H9 (cell line): ENCODE results near the gene OTOS. TPM values are rescaled to one million over a fixed set of nuclear protein-coding genes. Genes with fewer than 3 reads are reported as not detected.

Experiments
- DNase-seq: peaks from one replicate; pipeline ENCODE4 v3.0.0-alpha.2; 2017
- H2AFZ ChIP-seq: one replicate; pipeline ENCODE4 v1.6.1; 2013; ENCODE audit warnings: mild to moderate bottlenecking, low read length, control low read depth, moderate library complexity
- H2AK5ac ChIP-seq: 2 replicates; pipeline ENCODE4 v1.6.1; 2013; ENCODE audit warnings: low read length, control low read depth, mixed read lengths; ENCODE audit not compliant: insufficient read length
- H2BK120ac ChIP-seq: one replicate; pipeline ENCODE4 v1.6.1; 2013; ENCODE audit warnings: low read depth, mild to moderate bottlenecking, low read length, control low read depth, inconsistent platforms; ENCODE audit not compliant: poor library complexity, severe bottlenecking
- H2BK12ac ChIP-seq: 2 replicates; pipeline ENCODE4 v1.6.1; 2013; ENCODE audit warnings: low read length, control low read depth, mixed read lengths, low read depth; ENCODE audit not compliant: insufficient read length
- H2BK15ac ChIP-seq: 2 replicates; pipeline ENCODE4 v1.6.1; 2013; ENCODE audit warnings: low read depth, low read length, control low read depth
- H2BK20ac ChIP-seq: one replicate; pipeline ENCODE4 v1.6.1; 2013; ENCODE audit warnings: low read depth, mild to moderate bottlenecking, low read length, control low read depth, inconsistent platforms; ENCODE audit not compliant: poor library complexity, severe bottlenecking
- H2BK5ac ChIP-seq: 2 replicates; pipeline ENCODE4 v1.6.1; 2013; ENCODE audit warnings: low read length, control low read depth, mixed read lengths; ENCODE audit not compliant: insufficient read length
- H3K14ac ChIP-seq: 2 replicates; pipeline ENCODE4 v1.6.1; 2013; ENCODE audit warnings: low read length, control low read depth; ENCODE audit not compliant: insufficient read depth
- H3K18ac ChIP-seq: 2 replicates; pipeline ENCODE4 v1.6.1; 2013; ENCODE audit warnings: low read depth, mild to moderate bottlenecking, mixed read lengths, low read length, control low read depth; ENCODE audit not compliant: insufficient read length
- H3K23ac ChIP-seq: 2 replicates; pipeline ENCODE4 v1.6.1; 2013; ENCODE audit warnings: low read length, control low read depth, mixed read lengths, low read depth; ENCODE audit not compliant: insufficient read length
- H3K23me2 ChIP-seq: 2 replicates; pipeline ENCODE4 v1.6.1; 2013; ENCODE audit warnings: low read depth, mild to moderate bottlenecking, mixed read lengths, low read length, control low read depth; ENCODE audit not compliant: insufficient read length, poor library complexity, severe bottlenecking
- H3K27ac ChIP-seq: 2 replicates; pipeline ENCODE4 v1.5.1; 2013; ENCODE audit warnings: low read length, control low read depth, mixed read lengths, low read depth; ENCODE audit not compliant: insufficient read length
- H3K27me3 ChIP-seq: 2 replicates; pipeline ENCODE4 v1.6.1; 2013; ENCODE audit warnings: low read length, control low read depth, inconsistent platforms; ENCODE audit not compliant: insufficient read depth
- H3K4ac ChIP-seq: 2 replicates; pipeline ENCODE4 v1.6.1; 2013; ENCODE audit warnings: low read depth, mild to moderate bottlenecking, control low read depth, inconsistent platforms, low read length, moderate library complexity
- H3K4me1 ChIP-seq: 2 replicates; pipeline ENCODE4 v1.6.1; 2013; ENCODE audit warnings: low read length, control low read depth, inconsistent platforms; ENCODE audit not compliant: insufficient read depth
- H3K4me2 ChIP-seq: 2 replicates; pipeline ENCODE4 v1.6.1; 2013; ENCODE audit warnings: low read length, control low read depth, mixed read lengths; ENCODE audit not compliant: insufficient read length, insufficient read depth
- H3K56ac ChIP-seq: 2 replicates; pipeline ENCODE4 v1.6.1; 2013; ENCODE audit warnings: low read depth, mild to moderate bottlenecking, mixed read lengths, low read length, control low read depth; ENCODE audit not compliant: insufficient read length
- H3K79me1 ChIP-seq: 2 replicates; pipeline ENCODE4 v1.6.1; 2013; ENCODE audit warnings: low read depth, mild to moderate bottlenecking, moderate library complexity, low read length, control low read depth, inconsistent platforms; ENCODE audit not compliant: insufficient read depth, poor library complexity, severe bottlenecking
- H3K79me2 ChIP-seq: 2 replicates; pipeline ENCODE4 v1.6.1; 2013; ENCODE audit warnings: low read length, control low read depth, inconsistent platforms; ENCODE audit not compliant: insufficient read depth
- H3K9ac ChIP-seq: 2 replicates; pipeline ENCODE4 v1.6.1; 2013; ENCODE audit warnings: low read length, control low read depth, mixed read lengths; ENCODE audit not compliant: insufficient read length; ENCODE audit errors: extremely low read depth
- H3K9me3 ChIP-seq: one replicate; pipeline ENCODE4 v1.6.1; 2013; ENCODE audit warnings: low read depth, low read length, inconsistent platforms; ENCODE audit not compliant: control insufficient read depth
- H3T11ph ChIP-seq: one replicate; pipeline ENCODE4 v1.6.1; 2013; ENCODE audit warnings: mild to moderate bottlenecking, low read length, control low read depth, inconsistent platforms
- H4K20me1 ChIP-seq: one replicate; pipeline ENCODE4 v1.6.1; 2013; ENCODE audit not compliant: control insufficient read depth, insufficient read length, insufficient read depth
- H4K5ac ChIP-seq: 2 replicates; pipeline ENCODE4 v1.6.1; 2013; ENCODE audit warnings: low read depth, mild to moderate bottlenecking, mixed read lengths, low read length, control low read depth; ENCODE audit not compliant: insufficient read length
- H4K8ac ChIP-seq: replicated peaks from 2 replicates; pipeline ENCODE4 v1.6.1; 2013; ENCODE audit warnings: low read length, control low read depth, mixed read lengths, low read depth; ENCODE audit not compliant: insufficient read length
- H4K91ac ChIP-seq: 2 replicates; pipeline ENCODE4 v1.6.1; 2013; ENCODE audit warnings: low read depth, mild to moderate bottlenecking, moderate library complexity, mixed read lengths, low read length, control low read depth; ENCODE audit not compliant: insufficient read length
- H3K27ac Mint-ChIP-seq, 3 experiments: 2 replicates in 2 of 3; 3 replicates in 1 of 3; pipeline ENCODE4 v1.8.0; 2020 to 2021; ENCODE audit warnings: mixed read lengths in 3 of 3, mild to moderate bottlenecking in 1 of 3, moderate library complexity in 1 of 3
- H3K27me3 Mint-ChIP-seq: 2 replicates; pipeline ENCODE4 v1.8.0; 2021; ENCODE audit warnings: low read depth, mild to moderate bottlenecking, moderate library complexity, mixed read lengths
- H3K36me3 Mint-ChIP-seq, 3 experiments: 2 replicates in 2 of 3; 3 replicates in 1 of 3; pipeline ENCODE4 v1.8.0; 2020 to 2021; ENCODE audit warnings: low read depth in 3 of 3, mixed read lengths in 3 of 3; ENCODE audit not compliant: insufficient read depth in 1 of 3
- H3K4me1 Mint-ChIP-seq, 2 experiments: 2 replicates each; pipeline ENCODE4 v1.8.0; 2020; ENCODE audit warnings: mixed read lengths in 2 of 2
- H3K4me3 Mint-ChIP-seq, 2 experiments: 2 replicates in 1 of 2; 3 replicates in 1 of 2; pipeline ENCODE4 v1.8.0; 2020 to 2021; ENCODE audit warnings: mild to moderate bottlenecking in 2 of 2, mixed read lengths in 2 of 2, moderate library complexity in 1 of 2
- H3K9me3 Mint-ChIP-seq, 2 experiments: 2 replicates in 1 of 2; 3 replicates in 1 of 2; pipeline ENCODE4 v1.8.0; 2020; ENCODE audit warnings: mild to moderate bottlenecking in 2 of 2, mixed read lengths in 2 of 2, moderate library complexity in 1 of 2
- WGBS: extraction: QIAGEN DNeasy Blood & Tissue Kit; methylation state at CpG from one replicate; pipeline ENCODE4 v1.1.7; 2013; ENCODE audit warnings: missing lambda C conversion rate, low lambda C conversion rate, mixed read lengths; ENCODE audit not compliant: insufficient read length; ENCODE audit errors: extremely low coverage; 5-methylcytosine and 5-hydroxymethylcytosine counted together
- total RNA-seq: library from RNA; stranded (reverse); gene quantifications from 2 replicates; pipeline ENCODE4 v1.2.1, GENCODE V29; 2021
- TF ChIP-seq, protein P1 (sequence below): fragments of 200-600 bp; sonication (generic); conservative IDR thresholded peaks from 3 replicates; pipeline ENCODE4 v1.8.0; 2021; ENCODE audit warnings: antibody characterized with exemption, mild to moderate bottlenecking

The OTOS gene
- total RNA-seq, 1 experiment from 2014 or later = not detected

DNA sequence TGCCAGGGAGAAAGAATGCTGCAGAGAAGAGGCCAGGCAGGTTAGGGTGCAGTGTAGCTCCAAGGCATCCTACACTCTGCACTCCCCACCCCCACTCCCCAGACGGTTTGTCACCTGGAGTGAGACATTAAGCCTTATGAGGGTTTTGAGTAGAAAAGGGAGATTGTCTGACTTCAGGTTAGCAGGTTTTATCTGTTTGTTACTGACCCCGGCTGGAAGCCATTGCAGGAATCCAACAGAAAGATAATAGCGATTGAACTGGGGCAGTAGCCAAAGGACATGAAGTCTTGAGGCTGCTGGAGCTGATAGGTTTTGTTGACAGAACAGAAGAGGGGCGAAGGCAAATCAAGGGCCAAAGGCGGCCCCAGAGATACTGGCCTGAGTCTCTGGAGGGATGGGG lies 51.2 kb downstream of the OTOS start:
- Histone ChIP-seq H4K8ac (no peak overlapping the region), H2AK5ac (no peak overlapping the region), H3K4ac (no peak overlapping the region), H2BK12ac (no peak overlapping the region), H2BK5ac (no peak overlapping the region), H2BK15ac (no peak overlapping the region), H3K4me1 (no peaks in the 10 kb centered on the region; the same call in 1 of the 2 replicates), H2BK20ac (no peak overlapping the region), H3K4me2 (no peak overlapping the region), H4K20me1 (no peaks in the 10 kb centered on the region), H3T11ph (no peak overlapping the region), H3K79me2 (no peaks in the 10 kb centered on the region), H3K9me3 (no peaks in the 10 kb centered on the region), H4K91ac (no peak overlapping the region), H3K23ac (no peak overlapping the region), H3K9ac (no peak overlapping the region), H2AFZ (no peak overlapping the region), H3K14ac (no peak overlapping the region), H3K23me2 (peaks cover 3% of the 10 kb centered on the region), H3K18ac (no peak overlapping the region), H3K56ac (no peak overlapping the region), H3K79me1 (no peaks in the 10 kb centered on the region), H3K27ac (no peak overlapping the region), H2BK120ac (no peak overlapping the region), H3K27me3 (no peaks in the 10 kb centered on the region), H4K5ac (no peak overlapping the region)
- no peak for DNase-seq
- WGBS = no CpG with 5 or more reads among the region's 5 CpGs
- no peak overlapping the region for H3K27ac Mint-ChIP-seq
- H3K27me3 Mint-ChIP-seq = peaks cover 17% of the 10 kb centered on the region
- H3K4me3 Mint-ChIP-seq = no peak overlapping the region
- H3K36me3 Mint-ChIP-seq = peaks cover 3 to 28% (median 7%) of the 10 kb centered on the region in 3 experiments; a peak in 6 of 7 replicates
- TF ChIP-seq, protein P1, sequence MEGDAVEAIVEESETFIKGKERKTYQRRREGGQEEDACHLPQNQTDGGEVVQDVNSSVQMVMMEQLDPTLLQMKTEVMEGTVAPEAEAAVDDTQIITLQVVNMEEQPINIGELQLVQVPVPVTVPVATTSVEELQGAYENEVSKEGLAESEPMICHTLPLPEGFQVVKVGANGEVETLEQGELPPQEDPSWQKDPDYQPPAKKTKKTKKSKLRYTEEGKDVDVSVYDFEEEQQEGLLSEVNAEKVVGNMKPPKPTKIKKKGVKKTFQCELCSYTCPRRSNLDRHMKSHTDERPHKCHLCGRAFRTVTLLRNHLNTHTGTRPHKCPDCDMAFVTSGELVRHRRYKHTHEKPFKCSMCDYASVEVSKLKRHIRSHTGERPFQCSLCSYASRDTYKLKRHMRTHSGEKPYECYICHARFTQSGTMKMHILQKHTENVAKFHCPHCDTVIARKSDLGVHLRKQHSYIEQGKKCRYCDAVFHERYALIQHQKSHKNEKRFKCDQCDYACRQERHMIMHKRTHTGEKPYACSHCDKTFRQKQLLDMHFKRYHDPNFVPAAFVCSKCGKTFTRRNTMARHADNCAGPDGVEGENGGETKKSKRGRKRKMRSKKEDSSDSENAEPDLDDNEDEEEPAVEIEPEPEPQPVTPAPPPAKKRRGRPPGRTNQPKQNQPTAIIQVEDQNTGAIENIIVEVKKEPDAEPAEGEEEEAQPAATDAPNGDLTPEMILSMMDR = no peak
- H3K9me3 Mint-ChIP-seq = peaks cover 31 to 40% of the 10 kb centered on the region in 2 experiments
- H3K4me1 Mint-ChIP-seq = peaks cover 11 to 14% of the 10 kb centered on the region in 2 experiments

Other genes with a start within 250 kb of the OTOS start
- gene NDUFA10, start 115.3 kb downstream of the OTOS start, total RNA-seq = 91.8 and 95.9 TPM in 2 replicates
- gene OR6B2, start 110.2 kb downstream of the OTOS start, total RNA-seq = not detected in 2 replicates
- not detected in 2 replicates for gene OR6B3, start 87.1 kb downstream of the OTOS start, total RNA-seq
- gene COPS9, start 4.4 kb downstream of the OTOS start, total RNA-seq = 142 and 149 TPM in 2 replicates